Tibial nerve (tissue), 4 donors: Measurements from ENCODE around the gene TRIM24. TPM values are rescaled to one million over a fixed set of nuclear protein-coding genes. Genes with fewer than 3 reads are reported as not detected.
"Not testable (repeated sequence)": the region's sequence is repeated elsewhere in the genome, so short reads cannot be mapped to it uniquely, and the experiment has no call there.

Experiments used
- DNase-seq, 2 donors: peaks; one replicate each; pipeline ENCODE4 v3.0.0-alpha.2; 2019; ENCODE audit warnings: low spot score in 2 of 2
- H3K27ac ChIP-seq, 4 donors: fragments of 200-600 bp; sonication (generic) in 3 of 4; one replicate each; pipeline ENCODE4 v1.5.1; 2017 to 2019; ENCODE audit warnings: mild to moderate bottlenecking in 1 of 4
- H3K27me3 ChIP-seq, 2 donors: fragments of 200-600 bp; sonication (generic) in 1 of 2; one replicate each; pipeline versions ENCODE4 v1.5.1 to v1.6.0; 2017 to 2019
- H3K36me3 ChIP-seq, 3 donors: fragments of 200-600 bp; sonication (generic); one replicate each; pipeline ENCODE4 v1.5.1; 2018 to 2019
- H3K4me1 ChIP-seq, 4 donors: fragments of 200-600 bp; sonication (generic) in 3 of 4; one replicate each; pipeline ENCODE4 v1.5.1; 2017 to 2019
- H3K4me3 ChIP-seq, 4 donors: fragments of 200-600 bp; sonication (generic) in 3 of 4; one replicate each; pipeline ENCODE4 v1.5.1; 2017 to 2019; ENCODE audit warnings: mild to moderate bottlenecking in 1 of 4, moderate library complexity in 1 of 4
- H3K9me3 ChIP-seq, 4 donors: fragments of 200-600 bp; sonication (generic) in 3 of 4; one replicate each; pipeline ENCODE4 v1.5.1; 2017 to 2019
- CTCF ChIP-seq, 5 experiments: fragments of 200-600 bp in 3 of 5; fragments of 450-650 bp in 2 of 5; sonication (generic) in 3 of 5; IDR thresholded peaks; one replicate each; pipeline ENCODE4 v1.5.1; 2016 to 2019; ENCODE audit warnings: antibody characterized with exemption in 5 of 5, mild to moderate bottlenecking in 3 of 5, moderate library complexity in 2 of 5
- EP300 ChIP-seq, 2 donors: sonication (generic); formaldehyde crosslinking; IDR thresholded peaks; one replicate each; pipeline ENCODE4 v1.6.1; 2017; ENCODE audit warnings: antibody characterized with exemption in 2 of 2, mild to moderate bottlenecking in 1 of 2
- POLR2A ChIP-seq, 2 donors: fragments of 450-650 bp; IDR thresholded peaks; one replicate each; pipeline ENCODE4 v1.6.1; 2017; ENCODE audit warnings: antibody characterized with exemption in 2 of 2, mild to moderate bottlenecking in 2 of 2, moderate library complexity in 2 of 2
- WGBS, 2 donors: methylation state at CpG; one replicate each; pipeline ENCODE4 v1.1.5; 2018; 5-methylcytosine and 5-hydroxymethylcytosine counted together
- total RNA-seq, 4 donors: library from RNA; depleted of rRNA; stranded (reverse); fragments of >200 nt; gene quantifications; one replicate each; pipeline ENCODE4 v1.1.0, GENCODE V29; 2016

Gene TRIM24
- total RNA-seq = 10 to 100 TPM; 15.9 to 20.5 (median 17.7) TPM

GRCh38 chr7:138460176-138460648 lies at the start of gene TRIM24:
Gene TRIM24, plus strand, starts transcription at chr7:138460259. Its CDS starts 290 bp downstream, at chr7:138460549.
- peaks cover 0 to 14% (median 7%) of the 10 kb centered on the region in 4 donors for H3K4me1 ChIP-seq
- peak in 1 of 2 donors; percentile 94 for DNase-seq
- no peaks in the 10 kb centered on the region for H3K27me3 ChIP-seq
- peak within 1 kb of the TSS; percentile 78 to 94 (median 92) for H3K27ac ChIP-seq
- peak in 1 of 5 experiments; percentile 13 for TF ChIP-seq CTCF (IDR thresholded peaks at IDR 0.05)
- peak; percentile 77 to 81 for TF ChIP-seq POLR2A (IDR thresholded peaks at IDR 0.05)
- TF ChIP-seq EP300 (IDR thresholded peaks at IDR 0.05) = peak in 1 of 2 donors; percentile 91
- H3K4me3 ChIP-seq = peak within 1 kb of the TSS; percentile 67 to 88 (median 78)
- no peaks in the 10 kb centered on the region for H3K36me3 ChIP-seq
- 0 to 1% methylated on average over 11 to 58 of the region's 59 CpGs for WGBS, 2 donors
- no peaks in the 10 kb centered on the region for H3K9me3 ChIP-seq

GRCh38 chr7:138412077-138412476 lies 48.0 kb upstream of the TRIM24 start:
- WGBS, 2 donors = 88 to 93% methylated on average over 3 of the region's 3 CpGs
- H3K27me3 ChIP-seq, DNase-seq, H3K4me1 ChIP-seq, H3K36me3 ChIP-seq, H3K4me3 ChIP-seq, H3K27ac ChIP-seq, H3K9me3 ChIP-seq: not testable (repeated sequence)

- not testable (repeated sequence) for H3K4me1 ChIP-seq, H3K4me3 ChIP-seq, H3K9me3 ChIP-seq, DNase-seq, H3K27ac ChIP-seq, H3K27me3 ChIP-seq, H3K36me3 ChIP-seq
- WGBS, 2 donors = 95 to 98% methylated on average over 6 of the region's 6 CpGs
Measured at GRCh38 chr7:138412921-138413320, 47.1 kb upstream of the TRIM24 start.

- TF ChIP-seq EP300 (IDR thresholded peaks at IDR 0.05) = no peak
- no peak for TF ChIP-seq CTCF (IDR thresholded peaks at IDR 0.05)
- TF ChIP-seq POLR2A (IDR thresholded peaks at IDR 0.05) = no peak
- no peak for DNase-seq
- Histone ChIP-seq H3K27ac (no peak overlapping the region), H3K36me3 (no peaks in the 10 kb centered on the region), H3K4me3 (no peak overlapping the region), H3K4me1 (no peaks in the 10 kb centered on the region), H3K9me3 (peaks cover 0 to 8% (median 0%) of the 10 kb centered on the region in 4 donors), H3K27me3 (no peaks in the 10 kb centered on the region)
- 44 to 46% methylated on average over 3 of the region's 3 CpGs for WGBS, 2 donors
Measured at GRCh38 chr7:138417078-138417700, 42.9 kb upstream of the TRIM24 start.

GRCh38 chr7:138417764-138418163 lies 42.3 kb upstream of the TRIM24 start:
- no peak for DNase-seq
- TF ChIP-seq POLR2A (IDR thresholded peaks at IDR 0.05) = no peak
- no peak for TF ChIP-seq EP300 (IDR thresholded peaks at IDR 0.05)
- TF ChIP-seq CTCF (IDR thresholded peaks at IDR 0.05) = no peak
- WGBS, 2 donors = 81 to 87% methylated on average over 1 of the region's 1 CpG
- Histone ChIP-seq H3K4me1 (no peaks in the 10 kb centered on the region), H3K36me3 (no peaks in the 10 kb centered on the region), H3K27me3 (no peaks in the 10 kb centered on the region), H3K9me3 (peaks cover 0 to 9% (median 0%) of the 10 kb centered on the region in 4 donors), H3K4me3 (no peak overlapping the region), H3K27ac (no peak overlapping the region)

- WGBS, 2 donors = 50 to 76% methylated on average over 1 of the region's 1 CpG
- not testable (repeated sequence) for H3K27me3 ChIP-seq, DNase-seq, H3K4me3 ChIP-seq, H3K36me3 ChIP-seq, H3K27ac ChIP-seq, H3K4me1 ChIP-seq, H3K9me3 ChIP-seq
Measured at GRCh38 chr7:138418403-138418802, 41.7 kb upstream of the TRIM24 start.
